Pancreas (tissue), 10 donors: ENCODE results near the gene NDUFB2. TPM values are rescaled to one million over a fixed set of nuclear protein-coding genes. Genes with fewer than 3 reads are reported as not detected.

Source experiments
- ATAC-seq, 4 donors: fragments of 200-7000 bp; cut with Tn5 transposase; one replicate each; pipeline versions ENCODE4 v1.8.0 to v1.9.1; 2020; ENCODE audit warnings: mild to moderate bottlenecking in 4 of 4, moderate library complexity in 4 of 4
- DNase-seq, 6 donors: peaks; one replicate each; pipeline ENCODE4 v3.0.0-alpha.2; 2020
- FAIRE-seq: peaks from 2 replicates; lab custom pipeline; 2012; peaks lifted over from hg19 to GRCh38; lab: Jason Lieb, UNC
- H3K27ac ChIP-seq, 4 donors: fragments of 200-600 bp; sonication (generic); 1 replicate in 3 of 4; 2 replicates in 1 of 4; pipeline versions ENCODE4 v1.5.0 to v1.8.0; 2020
- H3K27me3 ChIP-seq, 4 donors: fragments of 200-600 bp; one replicate each; pipeline ENCODE4 v1.8.0; 2021
- H3K36me3 ChIP-seq, 3 donors: fragments of 200-600 bp; sonication (generic) in 1 of 3; one replicate each; pipeline versions ENCODE4 v1.5.0 to v1.8.0; 2020 to 2021
- H3K4me1 ChIP-seq, 3 donors: fragments of 200-600 bp; one replicate each; pipeline ENCODE4 v1.8.0; 2021
- H3K4me3 ChIP-seq, 4 donors: fragments of 200-600 bp; sonication (generic) in 2 of 4; one replicate each; pipeline versions ENCODE4 v1.5.0 to v1.8.0; 2020 to 2021
- H3K9me3 ChIP-seq, 4 donors: fragments of 200-600 bp; one replicate each; pipeline ENCODE4 v1.8.0; 2021
- WGBS, 2 donors: extraction: QIAGEN DNeasy Blood & Tissue Kit; methylation state at CpG; one replicate each; pipeline ENCODE4 v1.1.7; 2013; 5-methylcytosine and 5-hydroxymethylcytosine counted together
- intact Hi-C, 3 donors: fragments of 100-400 bp; cut with DNase I; formaldehyde crosslinking; loops; one replicate each; pipeline versions ENCODE4 v1.11.1 to v1.14.2; 2022
- polyA plus RNA-seq, 2 donors: library from polyadenylated mRNA; stranded (reverse); fragments of 200-250 nt; gene quantifications; one replicate each; pipeline ENCODE4 v1.2.3, GENCODE V29; 2013
- total RNA-seq, 6 donors: library from RNA; stranded (reverse); fragmentation: NEBNext Ultra II Directional in 4 of 6; extraction: Animal tissue kit (Norgen Biotek cat#: 25700) in 4 of 6; gene quantifications; one replicate each; pipeline versions ENCODE4 v1.2.1 to v1.2.4, GENCODE V29; 2021 to 2023
- TF ChIP-seq, protein P1 (sequence below), 4 donors: fragments of 200-600 bp; sonication (generic) in 3 of 4; IDR thresholded peaks; one replicate each; pipeline versions ENCODE4 v1.5.0 to v1.8.0; 2021; ENCODE audit warnings: antibody characterized with exemption in 4 of 4
- donor health status: healthy with polysubstance abuse.
- donor health status: DM: no; HTN: no; CAD: no; lungs with moderate emphysema.
- donor health status: DM: no; HTN: no; CAD: no.
- donor health status: control.
- donor health status: control.
- donor health status: Bipolar disorder and iron deficiency.
- donor health status: DM: yes; HTN: yes; CAD: no.
- donor health status: DM: no; HTN: no; CAD: no.
- donor health status: DM: no; HTN: no; CAD: no.
- donor health status: DM: yes; HTN: yes; CAD: no.

NDUFB2 gene
- total and polyA plus RNA-seq, 8 donors = 47.6 to 198 (median 76.6) TPM

DNA sequence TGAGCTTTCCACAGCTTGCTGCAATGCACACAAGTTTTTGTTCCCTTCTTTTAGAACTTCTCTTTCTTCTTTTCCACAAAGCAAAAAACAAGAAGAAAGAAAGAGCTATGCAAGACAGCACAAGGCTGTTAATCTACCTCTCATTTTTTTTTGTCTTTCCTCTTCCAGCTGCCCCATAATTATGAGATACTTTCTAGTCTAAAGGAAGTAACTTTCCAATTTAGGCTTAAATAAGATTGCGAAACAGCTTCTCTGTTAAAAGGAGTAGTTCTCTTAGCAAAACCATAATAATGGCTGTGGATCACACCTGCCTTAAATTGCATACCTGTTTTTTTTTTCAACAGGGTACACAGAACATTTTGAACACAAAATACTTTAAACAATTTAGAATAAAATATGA lies 56.0 kb downstream of the NDUFB2 start:
- H3K9me3 ChIP-seq = no peaks in the 10 kb centered on the region
- 93 to 100% methylated on average over 1 of the region's 1 CpG for WGBS, 2 donors
- no peak for FAIRE-seq

DNA sequence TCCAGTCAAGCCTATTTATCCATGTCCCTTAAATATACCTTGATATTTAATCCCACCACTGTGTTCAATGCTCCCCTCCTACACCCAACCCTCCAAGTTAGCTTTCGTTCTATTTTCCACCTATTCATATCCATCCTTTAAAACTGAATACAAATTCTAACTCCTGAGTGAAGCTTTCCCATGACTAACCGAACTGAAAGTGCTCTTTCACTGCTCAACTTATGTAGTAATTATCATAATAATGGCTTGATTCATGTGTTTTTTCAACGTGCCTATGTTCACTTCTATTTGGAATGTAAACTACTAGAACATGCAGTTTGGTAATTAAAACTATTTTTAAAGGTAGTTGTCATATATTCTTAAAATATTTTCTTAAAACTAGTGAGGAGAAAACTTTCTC lies 58.0 kb downstream of the NDUFB2 start:
- Histone ChIP-seq H3K9me3 (no peaks in the 10 kb centered on the region), H3K4me1 (no peaks in the 10 kb centered on the region), H3K4me3 (no peak overlapping the region), H3K27me3 (no peaks in the 10 kb centered on the region), H3K27ac (no peak overlapping the region), H3K36me3 (peaks cover 0 to 7% (median 5%) of the 10 kb centered on the region in 3 donors)
- intact Hi-C loops = no loop called here
- 75 to 81% methylated on average over 3 of the region's 3 CpGs for WGBS, 2 donors
- FAIRE-seq = no peak
- TF ChIP-seq, protein P1, sequence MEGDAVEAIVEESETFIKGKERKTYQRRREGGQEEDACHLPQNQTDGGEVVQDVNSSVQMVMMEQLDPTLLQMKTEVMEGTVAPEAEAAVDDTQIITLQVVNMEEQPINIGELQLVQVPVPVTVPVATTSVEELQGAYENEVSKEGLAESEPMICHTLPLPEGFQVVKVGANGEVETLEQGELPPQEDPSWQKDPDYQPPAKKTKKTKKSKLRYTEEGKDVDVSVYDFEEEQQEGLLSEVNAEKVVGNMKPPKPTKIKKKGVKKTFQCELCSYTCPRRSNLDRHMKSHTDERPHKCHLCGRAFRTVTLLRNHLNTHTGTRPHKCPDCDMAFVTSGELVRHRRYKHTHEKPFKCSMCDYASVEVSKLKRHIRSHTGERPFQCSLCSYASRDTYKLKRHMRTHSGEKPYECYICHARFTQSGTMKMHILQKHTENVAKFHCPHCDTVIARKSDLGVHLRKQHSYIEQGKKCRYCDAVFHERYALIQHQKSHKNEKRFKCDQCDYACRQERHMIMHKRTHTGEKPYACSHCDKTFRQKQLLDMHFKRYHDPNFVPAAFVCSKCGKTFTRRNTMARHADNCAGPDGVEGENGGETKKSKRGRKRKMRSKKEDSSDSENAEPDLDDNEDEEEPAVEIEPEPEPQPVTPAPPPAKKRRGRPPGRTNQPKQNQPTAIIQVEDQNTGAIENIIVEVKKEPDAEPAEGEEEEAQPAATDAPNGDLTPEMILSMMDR (IDR thresholded peaks at IDR 0.05) = no peak
- DNase-seq = no peak
- no peak for ATAC-seq

More for the DNA sequence above, 56.0 kb downstream of the NDUFB2 start:
- Histone ChIP-seq H3K27me3 (no peaks in the 10 kb centered on the region), H3K27ac (no peak overlapping the region), H3K36me3 (peaks cover 0 to 7% (median 5%) of the 10 kb centered on the region in 3 donors), H3K4me1 (no peaks in the 10 kb centered on the region), H3K4me3 (no peak overlapping the region)
- DNase-seq = no peak
- TF ChIP-seq, protein P1 (IDR thresholded peaks at IDR 0.05) = no peak
- intact Hi-C loops = no loop called here
- no peak for ATAC-seq

Other genes with a start within 250 kb of the NDUFB2 start
- 10 to 100 TPM; 59.3 to 65.8 (median 61.0) TPM for gene MKRN1, start 217.2 kb upstream of the NDUFB2 start, total RNA-seq
- 10 to 100 TPM; 26.5 to 47.2 TPM for gene MKRN1, start 217.2 kb upstream of the NDUFB2 start, polyA plus RNA-seq
- 1 to 10 TPM; 1.1 to 2.2 (median 1.6) TPM for gene DENND2A, start 55.9 kb upstream of the NDUFB2 start, total RNA-seq
- gene DENND2A, start 55.9 kb upstream of the NDUFB2 start, polyA plus RNA-seq = 1 to 10 TPM; 3.1 to 5.0 TPM
- 10 to 100 TPM in 3 of 6 donors, 1 to 10 TPM in 3; 6.5 to 13.3 (median 9.6) TPM for gene ADCK2, start 23.8 kb upstream of the NDUFB2 start, total RNA-seq
- 1 to 10 TPM; 7.0 to 8.8 TPM for gene ADCK2, start 23.8 kb upstream of the NDUFB2 start, polyA plus RNA-seq
- gene BRAF, start 228.2 kb downstream of the NDUFB2 start, total RNA-seq = 10 to 100 TPM; 15.5 to 21.7 (median 16.8) TPM
- gene BRAF, start 228.2 kb downstream of the NDUFB2 start, polyA plus RNA-seq = 1 to 10 TPM; 5.2 to 6.0 TPM